HCT116 (cell line): ENCODE measurements around the gene SLC6A11. TPM values are rescaled to one million over a fixed set of nuclear protein-coding genes. Genes with fewer than 3 reads are reported as not detected.

Experiments
- ATAC-seq: fragments of 200-7000 bp; cut with Tn5 transposase; 2 replicates; pipeline ENCODE4 v1.9.1; 2020; ENCODE audit warnings: mild to moderate bottlenecking, moderate library complexity
- BruUV-seq: library from RNA; stranded (reverse); fragments of 400-500 nt; replicated peaks from 2 replicates; lab custom pipeline; 2021; lab: Mats Ljungman, UMichigan
- CTCF ChIA-PET: fragments of 300-600 bp; sonication (Branson Sonifier 250); formaldehyde crosslinking; loops from one replicate; lab custom pipeline; 2021; ENCODE audit warnings: antibody characterized with exemption; lab: Charles Lee
- POLR2A ChIA-PET: fragments of 300-600, 350-600 bp; sonication (Branson Sonifier 250); formaldehyde crosslinking; loops from one replicate; lab custom pipeline; 2021; ENCODE audit warnings: antibody characterized with exemption; lab: Charles Lee
- RAD21 ChIA-PET, 2 experiments: fragments of 300-600 bp; sonication (Branson Sonifier 250); formaldehyde crosslinking; loops; one replicate each; lab custom pipeline; 2023; ENCODE audit warnings: low total read pairs in 2 of 2; ENCODE audit not compliant: uncharacterized antibody in 2 of 2, unreplicated experiment in 2 of 2, low non-redundant PET in 1 of 2; lab: Charles Lee
- DNase-seq: peaks from one replicate; pipeline ENCODE4 v3.0.0-alpha.2; 2010; ENCODE audit warnings: low read depth, low spot score
- H2AFZ ChIP-seq: fragments of 200-600 bp; shearing (Covaris generic), sonication (generic); 2 replicates; pipeline ENCODE4 v1.6.1; 2017; ENCODE audit warnings: low read depth, mixed run types, mixed read lengths, antibody characterized with exemption, low read length; ENCODE audit not compliant: poor library complexity, severe bottlenecking
- H3K27ac ChIP-seq: 2 replicates; pipeline ENCODE4 v1.5.1; 2012; ENCODE audit warnings: low read depth, low read length
- H3K27me3 ChIP-seq: fragments of 200-600 bp; sonication (generic); 2 replicates; pipeline ENCODE4 v1.6.1; 2016; ENCODE audit warnings: mixed run types, low read length, mixed read lengths; ENCODE audit not compliant: insufficient read depth
- H3K36me3 ChIP-seq, 2 experiments: fragments of 200-500 bp in 1 of 2; fragments of 200-600 bp in 1 of 2; sonication (Bioruptor generic) in 1 of 2; sonication (generic) in 1 of 2; 2 replicates each; pipeline versions ENCODE4 v1.5.1 to v1.6.1; 2014 to 2016; ENCODE audit warnings: low read length in 2 of 2, inconsistent platforms in 1 of 2, mixed read lengths in 1 of 2, mixed run types in 1 of 2; ENCODE audit not compliant: insufficient read depth in 2 of 2, control insufficient read depth in 1 of 2
- H3K4me1 ChIP-seq, 2 experiments: fragments of 200-600 bp in 1 of 2; sonication (generic) in 1 of 2; 2 replicates each; pipeline versions ENCODE4 v1.5.1 to v1.6.1; 2012 to 2017; ENCODE audit warnings: low read length in 2 of 2, inconsistent platforms in 1 of 2, mild to moderate bottlenecking in 1 of 2, mixed read lengths in 1 of 2, mixed run types in 1 of 2, moderate library complexity in 1 of 2; ENCODE audit not compliant: insufficient read depth in 2 of 2, control insufficient read depth in 1 of 2
- H3K4me2 ChIP-seq: fragments of 200-600 bp; sonication (generic); 2 replicates; pipeline ENCODE4 v1.6.1; 2017; ENCODE audit warnings: mixed run types, low read length, mixed read lengths
- H3K4me3 ChIP-seq, 2 experiments: fragments of 200-600 bp in 1 of 2; sonication (generic) in 1 of 2; replicated peaks in 1 of 2; 2 replicates each; pipeline ENCODE4 v1.5.1; 2011 to 2016; ENCODE audit warnings: low read length in 2 of 2, control low read depth in 1 of 2, low read depth in 1 of 2, mild to moderate bottlenecking in 1 of 2, mixed read lengths in 1 of 2, mixed run types in 1 of 2
- H3K79me2 ChIP-seq: fragments of 200-600 bp; sonication (generic); 2 replicates; pipeline ENCODE4 v1.6.1; 2017; ENCODE audit warnings: mild to moderate bottlenecking, mixed run types, low read length, moderate library complexity, mixed read lengths; ENCODE audit not compliant: insufficient read depth
- H3K9ac ChIP-seq: fragments of 200-600 bp; sonication (generic); 2 replicates; pipeline ENCODE4 v1.6.1; 2016; ENCODE audit warnings: low read length, mixed read lengths
- H3K9me2 ChIP-seq: fragments of 200-600 bp; sonication (generic), shearing (Covaris generic); 2 replicates; pipeline ENCODE4 v1.6.1; 2017; ENCODE audit warnings: mixed run types, mild to moderate bottlenecking, moderate library complexity; ENCODE audit not compliant: insufficient read depth
- H3K9me3 ChIP-seq, 2 experiments: fragments of 200-500 bp in 1 of 2; fragments of 200-600 bp in 1 of 2; sonication (Bioruptor generic) in 1 of 2; sonication (generic) in 1 of 2; 2 replicates each; pipeline ENCODE4 v1.6.1; 2014 to 2017; ENCODE audit warnings: low read length in 2 of 2, mixed read lengths in 2 of 2, inconsistent platforms in 1 of 2, low read depth in 1 of 2, mild to moderate bottlenecking in 1 of 2, mixed run types in 1 of 2, moderate library complexity in 1 of 2; ENCODE audit not compliant: control insufficient read depth in 1 of 2, insufficient read depth in 1 of 2
- H4K20me1 ChIP-seq: fragments of 200-600 bp; sonication (generic), shearing (Covaris generic); 2 replicates; pipeline ENCODE4 v1.6.1; 2017; ENCODE audit warnings: mixed run types, mild to moderate bottlenecking, moderate library complexity; ENCODE audit not compliant: insufficient read depth
- ATF3 ChIP-seq: IDR thresholded peaks from 2 replicates; pipeline ENCODE4 v1.6.1; 2012
- CEBPB ChIP-seq: IDR thresholded peaks from 2 replicates; pipeline ENCODE4 v1.6.1; 2012; ENCODE audit warnings: low read depth
- ELF1 ChIP-seq: IDR thresholded peaks from 2 replicates; pipeline ENCODE4 v1.6.1; 2012; ENCODE audit warnings: low read depth, borderline replicate concordance
- JUND ChIP-seq: IDR thresholded peaks from 2 replicates; pipeline ENCODE4 v1.6.1; 2012
- POLR2A ChIP-seq: IDR thresholded peaks from 2 replicates; pipeline ENCODE4 v1.7.0; 2011; ENCODE audit warnings: borderline replicate concordance; ENCODE audit not compliant: insufficient read depth, insufficient read length; ENCODE audit errors: extremely low read depth
- POLR2AphosphoS5 ChIP-seq: IDR thresholded peaks from 2 replicates; pipeline ENCODE4 v1.6.1; 2011; ENCODE audit warnings: mild to moderate bottlenecking, low read depth, low read length, moderate library complexity
- RAD21 ChIP-seq: IDR thresholded peaks from 2 replicates; pipeline ENCODE4 v1.6.1; 2012; ENCODE audit warnings: low read depth, mild to moderate bottlenecking
- SIN3A ChIP-seq: IDR thresholded peaks from 2 replicates; pipeline ENCODE4 v1.6.1; 2012; ENCODE audit warnings: low read depth
- TCF7L2 ChIP-seq: IDR thresholded peaks from 2 replicates; pipeline ENCODE4 v1.7.0; 2011; ENCODE audit warnings: borderline replicate concordance, inconsistent platforms; ENCODE audit not compliant: insufficient read depth, insufficient read length; ENCODE audit errors: extremely low read depth
- YY1 ChIP-seq: IDR thresholded peaks from 2 replicates; pipeline ENCODE4 v1.6.1; 2011; ENCODE audit warnings: low read length, low read depth, moderate library complexity, mild to moderate bottlenecking; ENCODE audit not compliant: insufficient replicate concordance; ENCODE audit errors: extremely low read depth
- ZBTB33 ChIP-seq: IDR thresholded peaks from 2 replicates; pipeline ENCODE4 v1.6.1; 2011; ENCODE audit warnings: mild to moderate bottlenecking, low read length, moderate library complexity; ENCODE audit not compliant: insufficient replicate concordance; ENCODE audit errors: extremely low read depth
- intact Hi-C: fragments of 100-400 bp; cut with micrococcal nuclease; formaldehyde crosslinking; loops from 2 replicates; pipeline ENCODE4 v1.10.0; 2022
- total RNA-seq: library from RNA; stranded (reverse); gene quantifications from one replicate; pipeline ENCODE4 v1.2.1, GENCODE V29; 2021; ENCODE audit not compliant: unreplicated experiment
- TF ChIP-seq, protein P1 (sequence below): IDR thresholded peaks from 2 replicates; pipeline ENCODE4 v1.6.1; 2012

The SLC6A11 gene
- total RNA-seq, 1 experiment from 2014 or later = not detected

DNA sequence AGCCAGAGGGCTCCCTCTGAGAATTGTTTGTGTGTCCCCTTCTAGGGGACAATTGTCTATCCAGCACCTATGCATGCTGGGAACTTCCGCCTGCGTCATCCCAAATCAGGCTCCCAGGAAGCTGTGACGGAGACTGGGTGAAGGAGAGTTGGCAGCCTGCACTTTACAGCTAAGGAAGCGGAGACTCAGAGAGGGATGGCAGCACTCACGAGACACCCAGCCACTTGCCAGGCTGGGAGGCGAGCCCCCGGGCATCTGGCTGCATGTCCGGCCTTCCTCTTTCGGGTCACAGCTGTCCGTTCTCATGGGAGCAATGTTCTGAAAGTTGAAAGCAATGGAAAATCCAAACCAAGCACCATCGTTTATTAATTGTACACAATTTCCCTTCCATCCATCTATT lies 45.5 kb upstream of the SLC6A11 start:
- intact Hi-C loops = no loop called here
- H3K9me3 ChIP-seq = no peaks in the 10 kb centered on the region
- no peak overlapping the region for H3K4me3 ChIP-seq
- no peaks in the 10 kb centered on the region for H3K36me3 ChIP-seq
- RAD21 ChIA-PET = no interaction called here
- no peak overlapping the region for H3K27ac ChIP-seq
- no TSS peak for BruUV-seq
- TF ChIP-seq CEBPB (no peak), YY1 (no peak), POLR2AphosphoS5 (no peak), RAD21 (no peak), ELF1 (no peak), JUND (no peak), ZBTB33 (no peak), TCF7L2 (no peak), SIN3A (no peak), ATF3 (no peak), POLR2A (no peak)
- TF ChIP-seq, protein P1, sequence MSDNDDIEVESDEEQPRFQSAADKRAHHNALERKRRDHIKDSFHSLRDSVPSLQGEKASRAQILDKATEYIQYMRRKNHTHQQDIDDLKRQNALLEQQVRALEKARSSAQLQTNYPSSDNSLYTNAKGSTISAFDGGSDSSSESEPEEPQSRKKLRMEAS = no peak
- peaks cover 0 to 6% of the 10 kb centered on the region in 2 experiments; a peak in 2 of 4 replicates for H3K4me1 ChIP-seq
- no peak overlapping the region for H3K9ac ChIP-seq
- no peak for ATAC-seq
- no peaks in the 10 kb centered on the region for H3K79me2 ChIP-seq
- H3K9me2 ChIP-seq = no peaks in the 10 kb centered on the region
- POLR2A ChIA-PET = no interaction called here
- 0 out of 2 replicates have a peak, but pooled peaks cover 4% of the 10 kb centered on the region for H3K27me3 ChIP-seq
- H3K4me2 ChIP-seq = no peak overlapping the region
- CTCF ChIA-PET = interaction anchor here (1.7 kb wide), 1 partner anchor 12 kb away, joined by 4 read pairs; no protein-coding TSS in a partner anchor
- H2AFZ ChIP-seq = no peak overlapping the region
- H4K20me1 ChIP-seq = no peaks in the 10 kb centered on the region
- no peak for DNase-seq
